Lower leg skin (tissue), 4 donors: ENCODE results near the gene KCNQ2. TPM values are rescaled to one million over a fixed set of nuclear protein-coding genes. Genes with fewer than 3 reads are reported as not detected.

Source experiments
- DNase-seq, 2 donors: peaks; one replicate each; pipeline ENCODE4 v3.0.0-alpha.2; 2019; ENCODE audit warnings: low spot score in 2 of 2
- H3K4me3 ChIP-seq: fragments of 200-600 bp; sonication (generic); 2 replicates; pipeline ENCODE4 v1.5.1; 2017; ENCODE audit warnings: mild to moderate bottlenecking, low read depth; ENCODE audit not compliant: poor library complexity, severe bottlenecking
- CTCF ChIP-seq, 3 donors: fragments of 450-650 bp; IDR thresholded peaks; one replicate each; pipeline ENCODE4 v1.5.1; 2016; ENCODE audit warnings: antibody characterized with exemption in 3 of 3, mild to moderate bottlenecking in 3 of 3, moderate library complexity in 2 of 3
- POLR2A ChIP-seq, 2 donors: fragments of 450-650 bp; IDR thresholded peaks; one replicate each; pipeline ENCODE4 v1.6.1; 2016 to 2017; ENCODE audit warnings: antibody characterized with exemption in 2 of 2, mild to moderate bottlenecking in 1 of 2, moderate library complexity in 1 of 2
- WGBS, 2 donors: methylation state at CpG; one replicate each; pipeline ENCODE4 v1.1.5; 2018; 5-methylcytosine and 5-hydroxymethylcytosine counted together
- intact Hi-C: fragments of 100-400 bp; cut with DNase I; formaldehyde crosslinking; loops from one replicate; pipeline ENCODE4 v1.15.0; 2023; ENCODE audit warnings: low total_unique reads
- total RNA-seq, 4 donors: library from RNA; depleted of rRNA; stranded (reverse); fragments of >200 nt; gene quantifications; one replicate each; pipeline ENCODE4 v1.1.0, GENCODE V29; 2016

The KCNQ2 gene
- total RNA-seq, 4 donors from 2014 or later, result not detected

- no peak overlapping the region for H3K4me3 ChIP-seq
- 66 to 68% methylated on average over 16 of the region's 16 CpGs for WGBS, 2 donors
Measured at GRCh38 chr20:63447320-63447719, 25.1 kb downstream of the KCNQ2 start.

GRCh38 chr20:63446216-63447024 is 26.0 kb downstream of the KCNQ2 start:
- intact Hi-C loops, result no loop called here
- no peak for TF ChIP-seq CTCF (IDR thresholded peaks at IDR 0.05)
- no peak for TF ChIP-seq POLR2A (IDR thresholded peaks at IDR 0.05)
- no peak overlapping the region for H3K4me3 ChIP-seq
- no peak for DNase-seq
- WGBS, 2 donors, result 39 to 49% methylated on average over 25 to 30 of the region's 31 CpGs

More at GRCh38 chr20:63447320-63447719, 25.1 kb downstream of the KCNQ2 start:
- DNase-seq, result no peak
- TF ChIP-seq POLR2A (IDR thresholded peaks at IDR 0.05) (no peak), CTCF (IDR thresholded peaks at IDR 0.05) (no peak)
- intact Hi-C loops, result no loop called here

- DNase-seq, result no peak
- H3K4me3 ChIP-seq, result no peak overlapping the region
- no peak for TF ChIP-seq POLR2A (IDR thresholded peaks at IDR 0.05)
- TF ChIP-seq CTCF (IDR thresholded peaks at IDR 0.05), result no peak
- 65 to 80% methylated on average over 7 to 15 of the region's 15 CpGs for WGBS, 2 donors
- intact Hi-C loops, result no loop called here
Measured at GRCh38 chr20:63445075-63445734, 27.2 kb downstream of the KCNQ2 start.

- H3K4me3 ChIP-seq, result no peak overlapping the region
- no peak for TF ChIP-seq POLR2A (IDR thresholded peaks at IDR 0.05)
- no peak for TF ChIP-seq CTCF (IDR thresholded peaks at IDR 0.05)
- 85 to 88% methylated on average over 21 to 24 of the region's 24 CpGs for WGBS, 2 donors
- intact Hi-C loops, result no loop called here
- no peak for DNase-seq
Measured at GRCh38 chr20:63444548-63444947, 27.9 kb downstream of the KCNQ2 start.

- no peak overlapping the region for H3K4me3 ChIP-seq
- 90 to 91% methylated on average over 21 to 25 of the region's 25 CpGs for WGBS, 2 donors
- DNase-seq, result no peak
Measured at GRCh38 chr20:63443606-63444395, 28.7 kb downstream of the KCNQ2 start.

More at GRCh38 chr20:63443606-63444395, 28.7 kb downstream of the KCNQ2 start:
- TF ChIP-seq POLR2A (IDR thresholded peaks at IDR 0.05), result no peak
- no peak for TF ChIP-seq CTCF (IDR thresholded peaks at IDR 0.05)
- intact Hi-C loops, result no loop called here
